BLaER1 treated with 17β-estradiol and CSF1 and Interleukin-3, amounts not matched to agents 10 nM and 100 nM (cell line): ENCODE measurements around the gene MIX23.
"Not testable (repeated sequence)": the region's sequence is repeated elsewhere in the genome, so short reads cannot be mapped to it uniquely, and the experiment has no call there.

Source experiments
- H3K27ac ChIP-seq, 11 experiments: shearing (Covaris generic); formaldehyde crosslinking; 2 replicates each; pipeline ENCODE4 v1.8.1; 2022
- H3K27me3 ChIP-seq, 11 experiments: shearing (Covaris generic); formaldehyde crosslinking; 2 replicates each; pipeline ENCODE4 v1.8.1; 2022
- H3K36me3 ChIP-seq, 11 experiments: shearing (Covaris generic); formaldehyde crosslinking; 2 replicates each; pipeline ENCODE4 v1.8.1; 2022
- H3K4me1 ChIP-seq, 10 experiments: shearing (Covaris generic); formaldehyde crosslinking; 2 replicates each; pipeline ENCODE4 v1.8.1; 2022
- H3K4me2 ChIP-seq, 11 experiments: shearing (Covaris generic); formaldehyde crosslinking; 2 replicates each; pipeline ENCODE4 v1.8.1; 2022
- H3K4me3 ChIP-seq, 10 experiments: shearing (Covaris generic); formaldehyde crosslinking; 2 replicates each; pipeline ENCODE4 v1.8.1; 2022
- H3K9ac ChIP-seq, 11 experiments: shearing (Covaris generic); formaldehyde crosslinking; 2 replicates each; pipeline ENCODE4 v1.8.1; 2022
- H3K9me3 ChIP-seq, 11 experiments: shearing (Covaris generic); formaldehyde crosslinking; replicated peaks in 1 of 11; 2 replicates each; pipeline ENCODE4 v1.8.1; 2022
- H4K20me1 ChIP-seq, 11 experiments: shearing (Covaris generic); formaldehyde crosslinking; 2 replicates each; pipeline ENCODE4 v1.8.1; 2022
- Cebpa-rat ChIP-seq, 11 experiments: shearing (Covaris generic); IDR thresholded peaks; 2 replicates each; pipeline ENCODE4 v1.8.1; 2022

MIX23 gene

GRCh38 chr3:122389892-122390291, 6.9 kb upstream of the MIX23 start:
- H3K27me3 ChIP-seq, result no peaks in the 10 kb centered on the region
- H4K20me1 ChIP-seq, result peaks cover 0 to 4% (median 0%) of the 10 kb centered on the region in 11 experiments; a peak in 2 of 22 replicates
- H3K9me3 ChIP-seq, result no peaks in the 10 kb centered on the region
- peaks cover 11 to 41% (median 34%) of the 10 kb centered on the region in 10 experiments for H3K4me1 ChIP-seq
- peak overlapping the region in 7 of 11 experiments; percentile 21 to 54 (median 34); a peak in 6 of 22 replicates for H3K4me2 ChIP-seq
- no peak for TF ChIP-seq Cebpa-rat (IDR thresholded peaks at IDR 0.05)
- peak overlapping the region in 1 of 11 experiments; percentile 28; a peak in 1 of 22 replicates for H3K9ac ChIP-seq
- H3K4me3 ChIP-seq, result no peak overlapping the region
- H3K27ac ChIP-seq, result no peak overlapping the region
- H3K36me3 ChIP-seq, result peaks cover 0 to 29% (median 9%) of the 10 kb centered on the region in 11 experiments; a peak in 11 of 22 replicates

- H3K27me3 ChIP-seq, result no peaks in the 10 kb centered on the region
- no peaks in the 10 kb centered on the region for H3K9me3 ChIP-seq
- H3K36me3 ChIP-seq, result peaks cover 0 to 25% (median 4%) of the 10 kb centered on the region in 11 experiments; a peak in 10 of 22 replicates
- H3K9ac ChIP-seq, result no peak overlapping the region
- TF ChIP-seq Cebpa-rat (IDR thresholded peaks at IDR 0.05), result no peak
- H3K4me3 ChIP-seq, result no peak overlapping the region
- no peak overlapping the region; a peak in 1 of 22 replicates for H3K4me2 ChIP-seq
- H4K20me1 ChIP-seq, result peaks cover 0 to 4% (median 0%) of the 10 kb centered on the region in 11 experiments; a peak in 2 of 22 replicates
- no peak overlapping the region for H3K27ac ChIP-seq
- H3K4me1 ChIP-seq, result peaks cover 15 to 47% (median 34%) of the 10 kb centered on the region in 10 experiments
Observed at GRCh38 chr3:122389197-122389596, 6.2 kb upstream of the MIX23 start.

- H3K4me2 ChIP-seq, result peak overlapping the region in 1 of 11 experiments; percentile 91; a peak in 2 of 22 replicates
- H3K9me3 ChIP-seq, result no peaks in the 10 kb centered on the region
- H3K4me1 ChIP-seq, result peaks cover 18 to 52% (median 29%) of the 10 kb centered on the region in 10 experiments
- no peak for TF ChIP-seq Cebpa-rat (IDR thresholded peaks at IDR 0.05)
- H3K9ac ChIP-seq, result no peak overlapping the region
- H3K36me3 ChIP-seq, result peaks cover 0 to 16% (median 0%) of the 10 kb centered on the region in 11 experiments; a peak in 7 of 22 replicates
- H3K27ac ChIP-seq, result no peak overlapping the region
- H3K4me3 ChIP-seq, result no peak overlapping the region
- peaks cover 0 to 4% (median 0%) of the 10 kb centered on the region in 11 experiments; a peak in 2 of 22 replicates for H4K20me1 ChIP-seq
- no peaks in the 10 kb centered on the region for H3K27me3 ChIP-seq
Observed at GRCh38 chr3:122387709-122388108, 4.7 kb upstream of the MIX23 start.

- H3K9ac ChIP-seq, result peak within 1 kb of the TSS; percentile 82 to 90 (median 85)
- peak within 1 kb of the TSS; percentile 56 to 91 (median 82); a peak in 21 of 22 replicates for H3K27ac ChIP-seq
- TF ChIP-seq Cebpa-rat (IDR thresholded peaks at IDR 0.05), result no peak
- peaks cover 44 to 74% (median 59%) of the 10 kb centered on the region in 10 experiments for H3K4me1 ChIP-seq
- H3K4me2 ChIP-seq, result peak within 1 kb of the TSS; percentile 79 to 98 (median 93)
- no peaks in the 10 kb centered on the region for H3K27me3 ChIP-seq
- peaks cover 0 to 34% (median 12%) of the 10 kb centered on the region in 11 experiments; a peak in 11 of 22 replicates for H3K36me3 ChIP-seq
- H4K20me1 ChIP-seq, result peaks cover 0 to 19% (median 4%) of the 10 kb centered on the region in 11 experiments; a peak in 5 of 22 replicates
- no peaks in the 10 kb centered on the region for H3K9me3 ChIP-seq
- H3K4me3 ChIP-seq, result peak within 1 kb of the TSS; percentile 75 to 94 (median 84)
Observed at GRCh38 chr3:122383771-122384697, 1.0 kb upstream of the MIX23 start, which contains the start of gene FAM162A. Gene FAM162A (plus strand): TSS chr3:122384182. CDS start chr3:122384266, 84 bp downstream.

GRCh38 chr3:122377975-122378374, 5.1 kb downstream of the MIX23 start:
- H3K27me3 ChIP-seq, result no peaks in the 10 kb centered on the region
- no peaks in the 10 kb centered on the region for H3K9me3 ChIP-seq
- H3K27ac ChIP-seq, result no peak overlapping the region
- TF ChIP-seq Cebpa-rat (IDR thresholded peaks at IDR 0.05), result no peak
- no peak overlapping the region for H3K9ac ChIP-seq
- H3K36me3 ChIP-seq, result peaks cover 0 to 66% (median 44%) of the 10 kb centered on the region in 11 experiments; a peak in 19 of 22 replicates
- peaks cover 26 to 39% (median 36%) of the 10 kb centered on the region in 10 experiments for H3K4me1 ChIP-seq
- peaks cover 0 to 70% (median 4%) of the 10 kb centered on the region in 11 experiments; a peak in 7 of 22 replicates for H4K20me1 ChIP-seq
- no peak overlapping the region for H3K4me3 ChIP-seq
- H3K4me2 ChIP-seq, result no peak overlapping the region

- Histone ChIP-seq H3K9me3 (no peaks in the 10 kb centered on the region), H3K9ac (no peak overlapping the region), H3K4me2 (no peak overlapping the region), H3K4me3 (no peak overlapping the region), H3K27ac (no peak overlapping the region), H3K36me3 (peaks cover 22 to 88% (median 70%) of the 10 kb centered on the region in 11 experiments), H3K27me3 (no peaks in the 10 kb centered on the region), H3K4me1 (peaks cover 0 to 8% (median 3%) of the 10 kb centered on the region in 10 experiments; a peak in 10 of 20 replicates), H4K20me1 (peaks cover 0 to 73% (median 3%) of the 10 kb centered on the region in 11 experiments; a peak in 9 of 22 replicates)
- TF ChIP-seq Cebpa-rat (IDR thresholded peaks at IDR 0.05), result no peak
Observed at GRCh38 chr3:122374034-122374433, 9.0 kb downstream of the MIX23 start.

- Histone ChIP-seq H4K20me1 (peaks cover 0 to 7% (median 0%) of the 10 kb centered on the region in 11 experiments; a peak in 5 of 22 replicates), H3K9ac (no peak overlapping the region), H3K36me3 (peaks cover 90 to 100% (median 99%) of the 10 kb centered on the region in 11 experiments), H3K4me1 (peaks cover 0 to 5% (median 0%) of the 10 kb centered on the region in 10 experiments; a peak in 5 of 20 replicates), H3K27ac (no peak overlapping the region), H3K4me3 (no peak overlapping the region), H3K4me2 (no peak overlapping the region), H3K27me3 (no peaks in the 10 kb centered on the region), H3K9me3 (no peaks in the 10 kb centered on the region)
- no peak for TF ChIP-seq Cebpa-rat (IDR thresholded peaks at IDR 0.05)
Observed at GRCh38 chr3:122366379-122366749, 16.7 kb downstream of the MIX23 start.

GRCh38 chr3:122365582-122366378, 17.3 kb downstream of the MIX23 start:
- not testable (repeated sequence) for H3K9ac ChIP-seq, H3K27ac ChIP-seq

More at GRCh38 chr3:122365582-122366378, 17.3 kb downstream of the MIX23 start:
- not testable (repeated sequence) for H4K20me1 ChIP-seq, H3K4me3 ChIP-seq, H3K9me3 ChIP-seq, H3K4me2 ChIP-seq, H3K27me3 ChIP-seq, H3K4me1 ChIP-seq
- H3K36me3 ChIP-seq, result peaks cover 90 to 100% (median 99%) of the 10 kb centered on the region in 11 experiments
